PFSK-1 (cell line): ENCODE measurements around the gene MPO.

Source experiments
- POLR2AphosphoS5 ChIP-seq: IDR thresholded peaks from 2 replicates; pipeline ENCODE4 v1.6.1; 2012; ENCODE audit warnings: low read depth, mild to moderate bottlenecking, control low read depth, low read length, moderate library complexity
- TAF1 ChIP-seq: IDR thresholded peaks from 2 replicates; pipeline ENCODE4 v1.6.1; 2012; ENCODE audit warnings: low read length, control low read depth, borderline replicate concordance; ENCODE audit not compliant: insufficient read depth
- TF ChIP-seq, protein P1 (sequence below), 2 experiments: IDR thresholded peaks; 2 replicates each; pipeline versions ENCODE4 v1.6.1 to v1.8.0; 2011 to 2012; ENCODE audit warnings: low read depth in 2 of 2, low read length in 2 of 2, control low read depth in 1 of 2, inconsistent platforms in 1 of 2, mild to moderate bottlenecking in 1 of 2, moderate library complexity in 1 of 2; ENCODE audit not compliant: insufficient read depth in 1 of 2

DNA sequence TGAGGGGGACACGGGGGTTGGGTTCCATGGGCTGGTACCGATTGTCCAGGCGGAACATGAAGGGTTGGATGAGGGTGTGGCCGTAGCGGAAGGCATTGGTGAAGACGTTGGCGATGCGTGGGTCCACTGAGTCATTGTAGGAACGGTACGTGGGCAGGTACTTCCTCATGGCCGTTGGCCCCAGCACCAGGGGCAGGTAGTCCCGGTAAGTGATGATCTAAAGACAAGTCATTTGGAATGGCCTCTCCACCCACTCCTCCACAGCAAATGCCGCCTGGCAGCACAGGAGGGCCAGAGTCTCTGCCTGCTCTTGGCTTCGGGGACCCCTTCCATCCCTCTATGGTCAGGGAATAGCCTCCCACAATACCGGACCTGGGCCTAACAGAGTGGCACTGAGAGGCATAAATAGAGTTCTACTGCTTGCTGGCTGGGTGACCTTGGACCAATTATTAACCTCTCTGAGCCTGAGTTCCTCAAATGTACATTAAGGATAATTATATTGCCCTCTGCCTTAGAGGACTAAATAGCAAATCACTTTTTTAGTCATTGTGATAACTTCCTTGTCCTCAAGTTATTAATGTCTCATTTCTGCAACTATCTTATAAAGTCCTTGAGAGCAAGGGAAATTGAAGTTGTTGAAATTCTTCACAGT, 7.2 kb downstream of the MPO start:
- TF ChIP-seq POLR2AphosphoS5 = no peak
- TF ChIP-seq TAF1 = no peak
- TF ChIP-seq, protein P1, sequence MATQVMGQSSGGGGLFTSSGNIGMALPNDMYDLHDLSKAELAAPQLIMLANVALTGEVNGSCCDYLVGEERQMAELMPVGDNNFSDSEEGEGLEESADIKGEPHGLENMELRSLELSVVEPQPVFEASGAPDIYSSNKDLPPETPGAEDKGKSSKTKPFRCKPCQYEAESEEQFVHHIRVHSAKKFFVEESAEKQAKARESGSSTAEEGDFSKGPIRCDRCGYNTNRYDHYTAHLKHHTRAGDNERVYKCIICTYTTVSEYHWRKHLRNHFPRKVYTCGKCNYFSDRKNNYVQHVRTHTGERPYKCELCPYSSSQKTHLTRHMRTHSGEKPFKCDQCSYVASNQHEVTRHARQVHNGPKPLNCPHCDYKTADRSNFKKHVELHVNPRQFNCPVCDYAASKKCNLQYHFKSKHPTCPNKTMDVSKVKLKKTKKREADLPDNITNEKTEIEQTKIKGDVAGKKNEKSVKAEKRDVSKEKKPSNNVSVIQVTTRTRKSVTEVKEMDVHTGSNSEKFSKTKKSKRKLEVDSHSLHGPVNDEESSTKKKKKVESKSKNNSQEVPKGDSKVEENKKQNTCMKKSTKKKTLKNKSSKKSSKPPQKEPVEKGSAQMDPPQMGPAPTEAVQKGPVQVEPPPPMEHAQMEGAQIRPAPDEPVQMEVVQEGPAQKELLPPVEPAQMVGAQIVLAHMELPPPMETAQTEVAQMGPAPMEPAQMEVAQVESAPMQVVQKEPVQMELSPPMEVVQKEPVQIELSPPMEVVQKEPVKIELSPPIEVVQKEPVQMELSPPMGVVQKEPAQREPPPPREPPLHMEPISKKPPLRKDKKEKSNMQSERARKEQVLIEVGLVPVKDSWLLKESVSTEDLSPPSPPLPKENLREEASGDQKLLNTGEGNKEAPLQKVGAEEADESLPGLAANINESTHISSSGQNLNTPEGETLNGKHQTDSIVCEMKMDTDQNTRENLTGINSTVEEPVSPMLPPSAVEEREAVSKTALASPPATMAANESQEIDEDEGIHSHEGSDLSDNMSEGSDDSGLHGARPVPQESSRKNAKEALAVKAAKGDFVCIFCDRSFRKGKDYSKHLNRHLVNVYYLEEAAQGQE (IDR thresholded peaks at IDR 0.05; ENCODE audit: insufficient read depth in 1 of 2, low read depth in 2 of 2, low read length in 2 of 2) = no peak
